GDM1 (cell line): Measurements from ENCODE around the gene TMEM239.
"Not testable (repeated sequence)": the region's sequence is repeated elsewhere in the genome, so short reads cannot be mapped to it uniquely, and the experiment has no call there.

Source experiments
- DNase-seq: peaks from one replicate; lab custom pipeline; 2025; lab: John Stamatoyannopoulos, UW

TMEM239 gene

DNA sequence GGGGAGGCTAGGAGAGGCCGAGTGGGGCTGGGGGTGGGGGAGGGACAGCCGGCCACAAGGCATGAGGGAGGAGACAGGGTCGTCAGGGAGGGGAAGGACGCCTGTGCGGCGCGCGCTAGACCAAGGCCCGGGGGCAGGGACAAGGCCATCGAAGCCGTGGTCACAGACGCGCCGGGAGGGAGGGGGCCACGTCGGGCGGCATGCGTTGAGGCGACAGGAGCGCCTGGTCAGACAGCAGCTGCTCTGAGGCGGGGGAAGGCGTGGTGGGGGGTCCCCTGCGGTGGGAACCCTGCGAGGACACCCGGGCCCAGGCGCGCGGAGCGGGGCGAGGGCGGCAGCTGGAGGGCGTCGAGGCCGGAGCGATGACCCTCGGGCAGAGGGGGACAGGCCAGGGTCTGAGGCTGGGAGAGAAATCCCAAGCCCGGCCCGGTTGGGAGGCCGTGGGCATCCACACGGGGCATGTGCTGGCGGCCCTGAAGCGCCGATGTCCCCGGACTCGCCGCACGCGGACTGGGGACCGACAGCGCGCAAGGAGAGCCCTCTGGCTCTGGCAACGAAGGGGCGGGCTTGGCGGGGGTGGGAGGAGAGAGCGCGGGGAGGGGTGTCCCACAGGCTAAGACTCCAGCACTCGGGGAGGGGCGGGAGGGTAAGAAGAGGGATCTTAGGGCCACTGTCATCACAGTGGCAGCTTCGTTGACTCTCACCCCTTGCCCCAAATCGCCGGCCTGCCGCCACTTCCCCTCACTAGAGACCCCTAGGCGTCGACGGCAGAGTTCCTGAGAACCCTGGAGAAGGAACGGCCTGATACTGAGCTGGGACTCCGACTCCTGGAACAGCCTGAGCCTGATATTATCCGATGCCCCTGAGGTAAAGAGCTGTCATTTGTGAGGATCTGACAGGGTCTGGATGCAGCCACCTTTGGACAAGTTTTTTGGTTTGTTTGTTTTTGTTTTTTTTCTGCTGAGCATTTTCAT is 5.0 kb downstream of the TMEM239 start:
- no peak for DNase-seq

DNA sequence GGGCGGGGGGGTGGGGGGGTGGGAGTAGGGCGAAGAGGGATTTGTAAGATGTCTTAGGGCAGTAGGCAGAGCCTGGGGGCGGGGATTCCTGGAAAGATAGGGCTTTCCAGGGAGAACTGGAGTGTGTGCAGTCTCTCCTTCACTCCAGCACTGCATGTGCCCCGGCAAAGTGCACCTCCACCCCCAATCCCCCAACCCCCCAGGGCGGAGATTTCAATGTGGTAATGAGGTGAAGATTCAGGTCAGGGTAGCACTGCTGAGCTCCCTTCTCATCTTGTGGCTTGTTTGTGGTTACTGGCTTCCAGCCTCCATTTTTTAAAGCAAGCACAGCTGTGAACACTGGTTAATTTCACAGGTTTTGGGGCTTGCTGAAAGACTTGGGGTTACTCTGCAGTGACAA is 5.9 kb downstream of the TMEM239 start:
- DNase-seq, result no peak

- no peak for DNase-seq
These were observed 9.6 kb downstream of the TMEM239 start for GRCh38 chr20:2825761-2826160.

- DNase-seq, result no peak
These were observed 10.5 kb downstream of the TMEM239 start for GRCh38 chr20:2826655-2827054.

GRCh38 chr20:2829376-2829775 is 13.2 kb downstream of the TMEM239 start:
- no peak for DNase-seq

DNA sequence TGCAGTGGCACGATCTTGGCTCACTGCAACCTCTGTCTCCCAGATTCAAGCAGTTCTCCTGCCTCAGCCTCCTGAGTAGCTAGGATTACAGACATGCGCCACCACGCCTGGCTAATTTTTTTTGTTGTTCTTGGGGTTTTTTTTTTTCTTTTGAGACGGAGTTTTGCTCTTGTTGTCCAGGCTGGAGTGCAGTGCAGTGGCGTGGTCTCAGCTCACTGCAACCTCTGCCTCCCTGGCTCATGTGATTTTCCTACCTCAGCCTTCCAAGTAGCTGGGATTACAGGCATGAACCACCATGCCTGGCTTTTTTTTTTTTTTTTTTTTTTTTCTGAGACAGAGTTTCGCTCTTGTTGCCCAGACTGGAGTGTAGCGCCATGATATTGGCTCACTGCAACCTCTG is 15.0 kb downstream of the TMEM239 start:
- DNase-seq, result not testable (repeated sequence)

GRCh38 chr20:2833761-2834160 is 17.6 kb downstream of the TMEM239 start:
- DNase-seq, result no peak

DNA sequence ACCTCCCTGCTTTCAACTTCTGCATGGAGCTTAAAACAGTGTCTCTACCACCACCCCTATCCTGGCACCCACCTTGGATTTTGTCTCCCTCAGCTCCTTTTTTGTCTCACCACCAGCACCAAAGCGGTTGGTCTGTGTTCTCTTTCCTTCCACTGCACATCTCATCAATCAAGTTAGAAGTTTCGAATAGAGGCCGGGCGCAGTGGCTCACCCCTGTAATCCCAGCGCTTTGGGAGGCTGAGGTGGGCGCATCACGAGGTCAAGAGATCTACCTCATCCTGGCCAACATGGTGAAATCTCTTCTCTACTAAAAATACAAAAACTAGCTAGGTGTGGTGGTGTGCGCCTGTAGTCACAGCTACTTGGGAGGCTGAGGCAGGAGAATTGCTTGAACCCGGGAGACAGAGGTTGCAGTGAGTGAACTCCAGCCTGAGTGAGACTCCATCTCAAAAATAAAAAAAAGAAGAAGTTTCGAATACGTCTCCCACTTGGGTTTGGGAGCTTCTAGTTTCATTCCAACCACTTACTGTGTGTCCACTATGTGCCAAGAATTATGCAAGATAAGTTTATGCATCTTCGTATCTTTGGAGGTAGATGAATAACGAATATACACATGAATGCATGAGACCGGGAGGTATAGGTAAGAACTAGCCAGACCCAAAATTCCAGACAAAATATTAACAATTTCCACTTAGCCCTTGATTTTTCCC is 18.4 kb downstream of the TMEM239 start:
- no peak for DNase-seq

DNA sequence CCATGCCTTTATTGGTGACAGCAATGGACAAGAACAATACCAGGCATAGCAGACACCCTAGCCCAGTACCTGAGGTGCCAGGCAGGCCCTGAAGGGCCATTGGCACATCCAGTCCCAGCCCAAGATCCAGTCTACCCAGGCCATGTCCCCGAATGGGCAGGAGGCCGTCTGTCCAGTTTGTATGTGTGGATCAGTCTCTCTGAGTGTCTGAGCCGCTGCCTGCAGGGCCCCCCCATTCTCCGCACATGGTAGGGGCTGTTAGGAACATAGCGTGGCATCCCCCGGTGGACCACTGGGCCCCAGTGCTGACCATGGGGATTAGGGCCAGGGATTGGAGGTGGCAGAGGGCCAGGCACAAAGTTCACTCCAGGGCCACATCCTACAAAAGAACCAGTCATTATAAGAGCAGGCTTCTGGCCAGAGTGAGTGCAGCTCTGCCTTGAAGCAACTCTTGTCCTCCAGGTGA is 19.2 kb downstream of the TMEM239 start:
- no peak for DNase-seq

DNA sequence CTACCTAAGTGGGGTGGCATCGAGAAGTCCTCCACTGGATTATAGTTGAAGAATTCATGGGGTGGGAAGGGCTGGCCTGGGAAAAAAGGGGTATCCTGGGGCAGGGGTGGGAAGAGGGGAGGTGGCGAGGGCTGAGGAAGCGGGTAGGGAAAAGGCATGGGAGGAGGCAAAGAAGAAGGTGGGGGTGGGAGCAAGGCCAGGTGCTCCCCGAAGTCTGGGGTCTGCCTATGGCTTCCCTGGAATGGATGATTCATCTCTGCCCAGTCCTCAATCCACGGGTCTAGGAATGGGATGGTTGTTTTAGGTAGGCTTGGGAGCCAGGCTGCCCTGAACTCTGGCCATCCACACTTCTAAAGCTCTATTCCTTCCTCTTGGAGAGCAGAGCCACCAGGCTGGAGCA is 19.9 kb downstream of the TMEM239 start:
- DNase-seq, result no peak

DNA sequence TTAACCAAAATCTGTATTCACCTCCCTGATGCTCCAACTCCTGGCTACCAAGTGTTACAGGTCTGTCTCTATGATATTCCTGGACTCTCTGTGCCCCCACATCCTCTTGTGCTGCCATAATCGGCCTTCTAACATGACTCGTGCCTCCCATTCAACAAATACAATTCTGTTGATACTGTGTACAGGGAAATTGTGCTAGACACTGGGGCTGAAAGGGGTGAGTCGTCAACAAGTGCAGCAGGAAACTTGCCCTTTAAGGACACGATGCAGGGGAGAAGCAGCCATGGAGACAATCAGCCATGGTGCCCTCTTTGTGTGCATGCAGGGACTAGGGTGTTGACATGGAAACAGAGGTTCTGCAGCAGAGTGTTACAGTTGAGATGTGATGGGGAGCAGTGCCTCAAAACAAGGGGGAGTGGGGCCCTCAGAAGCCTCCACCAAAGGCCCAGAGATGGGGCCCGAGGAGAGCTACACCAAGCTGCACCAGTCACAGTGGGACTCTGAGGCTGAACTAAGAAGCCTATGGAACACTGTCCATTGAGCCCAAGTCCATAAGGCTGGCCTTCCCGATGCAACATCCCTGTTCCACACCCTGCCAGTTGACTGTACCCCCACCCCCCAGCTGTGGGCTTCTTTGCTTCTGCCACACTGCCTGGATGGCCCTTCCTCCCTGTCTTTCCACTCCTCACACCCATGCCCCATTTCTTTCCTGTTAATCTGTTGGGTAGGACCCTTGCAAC is 21.2 kb downstream of the TMEM239 start:
- DNase-seq, result no peak

- no peak for DNase-seq
These were observed 22.1 kb downstream of the TMEM239 start for GRCh38 chr20:2838170-2838797.

- DNase-seq, result no peak
These were observed 22.9 kb downstream of the TMEM239 start for GRCh38 chr20:2838847-2839671.

DNA sequence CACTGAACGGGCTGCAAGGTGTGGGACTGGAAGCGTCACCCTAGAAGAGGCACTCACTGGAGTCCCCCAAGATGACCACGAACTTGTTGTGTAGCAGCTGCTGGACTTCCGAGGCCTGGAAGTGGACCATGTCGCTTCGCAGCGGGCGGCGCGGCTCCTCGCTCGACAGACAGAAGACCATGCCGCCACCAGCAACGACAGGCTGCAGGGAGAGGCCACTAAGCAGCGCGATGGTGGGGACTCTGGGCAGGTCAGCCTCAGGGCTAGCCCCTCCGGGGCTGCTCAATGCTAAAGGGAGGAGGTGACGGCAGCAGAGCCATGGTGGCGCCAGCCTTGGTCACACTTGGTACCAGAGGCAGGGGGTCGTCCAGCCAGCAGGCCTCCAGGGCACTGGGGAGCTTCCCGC is 23.6 kb downstream of the TMEM239 start:
- DNase-seq, result no peak

GRCh38 chr20:2840138-2840966 is 24.2 kb downstream of the TMEM239 start, which contains the start of the genes PCED1A and VPS16:
TSS of gene PCED1A (minus strand) at chr20:2840655. CDS start at chr20:2839912, 743 bp downstream.
TSS of gene VPS16 (plus strand) at chr20:2840745. CDS start at chr20:2840775, 30 bp downstream.
- DNase-seq, result peak; percentile 72

DNA sequence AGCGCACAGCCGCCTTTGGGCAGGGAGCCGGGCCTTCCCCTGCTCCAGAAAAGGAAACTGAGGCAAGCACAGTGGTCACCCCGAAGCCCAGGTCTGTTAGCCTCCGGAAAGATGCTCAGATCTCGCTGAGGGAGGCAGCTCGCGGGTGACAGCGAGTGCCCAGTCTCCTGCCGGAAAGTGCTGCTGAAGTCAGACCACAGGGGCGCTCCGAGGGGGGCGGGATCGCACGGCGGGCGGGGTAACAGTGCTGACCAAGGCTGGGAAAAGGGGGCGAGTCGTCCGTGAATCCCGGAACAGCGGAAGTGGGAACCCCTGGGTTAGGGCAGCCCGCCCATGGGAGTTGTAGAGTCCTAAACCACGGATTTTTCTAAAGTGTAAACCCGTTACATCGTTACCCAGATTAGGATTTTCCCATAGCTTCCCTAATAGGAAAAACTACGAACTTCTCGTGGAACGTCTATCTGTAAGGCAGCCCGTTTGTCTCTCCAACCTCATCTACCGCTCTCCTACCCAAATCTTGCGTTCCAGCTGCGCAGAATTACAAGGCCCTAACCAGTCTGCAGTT is 24.9 kb downstream of the TMEM239 start:
- DNase-seq, result no peak

DNA sequence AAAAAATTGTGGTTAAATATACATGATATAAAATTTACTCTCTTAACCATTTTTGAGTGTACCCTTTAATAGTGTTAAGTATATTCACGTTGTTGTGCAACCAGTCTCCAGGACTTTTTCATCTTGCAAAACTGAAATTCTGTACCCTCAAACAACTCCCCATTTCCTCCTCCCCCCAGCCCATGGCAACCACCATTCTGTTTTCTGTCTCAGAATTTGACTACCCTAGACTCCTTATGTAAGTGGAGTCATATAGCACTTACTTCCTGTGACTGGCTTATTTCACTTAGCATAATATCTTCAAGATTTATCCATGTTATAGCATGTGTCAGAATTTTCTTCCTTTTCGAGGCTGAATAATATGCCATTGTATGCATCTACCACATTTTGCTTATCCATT is 29.4 kb downstream of the TMEM239 start:
- no peak for DNase-seq

- DNase-seq, result no peak
These were observed 30.5 kb downstream of the TMEM239 start for GRCh38 chr20:2846698-2847097.

GRCh38 chr20:2847802-2848201 is 31.6 kb downstream of the TMEM239 start:
- DNase-seq, result no peak
